Naive thymus-derived CD8-positive, alpha-beta T cell (primary cell): Measurements from ENCODE around the gene TAC4. TPM values are rescaled to one million over a fixed set of nuclear protein-coding genes. Genes with fewer than 3 reads are reported as not detected.
A peak's percentile ranks its signal among the peaks of the same experiment; 100 is the strongest.

ENCODE experiments used
- ATAC-seq, 2 donors: fragments of 150-1000 bp; cut with Tn5 transposase in 1 of 2; sonication (Bioruptor Pico), chemical (Tn5 transposase) in 1 of 2; 1 replicate in 1 of 2; 2 replicates in 1 of 2; pipeline ENCODE4 v1.10.0; 2021; ENCODE audit warnings: mild to moderate bottlenecking in 2 of 2, moderate library complexity in 2 of 2
- POLR2A ChIA-PET: fragments of 350-600 bp; sonication (Branson Sonifier 250); formaldehyde crosslinking; loops from one replicate; lab custom pipeline; 2021; ENCODE audit warnings: antibody characterized with exemption; lab: Charles Lee
- DNase-seq, 10 donors: peaks; one replicate each; pipeline versions ENCODE4 v3.0.0 to v3.0.0-alpha.2; 2020 to 2022
- H3K27ac Mint-ChIP-seq, 10 donors: one replicate each; pipeline ENCODE4 v1.8.0; 2020 to 2022; ENCODE audit warnings: mild to moderate bottlenecking in 10 of 10, mixed read lengths in 10 of 10, moderate library complexity in 4 of 10, inconsistent platforms in 1 of 10
- H3K27me3 Mint-ChIP-seq, 5 donors: one replicate each; pipeline ENCODE4 v1.8.0; 2021 to 2022; ENCODE audit warnings: mixed read lengths in 5 of 5
- H3K36me3 Mint-ChIP-seq, 3 donors: one replicate each; pipeline ENCODE4 v1.8.0; 2020 to 2022; ENCODE audit warnings: mixed read lengths in 3 of 3, mild to moderate bottlenecking in 2 of 3, inconsistent platforms in 1 of 3
- H3K4me1 Mint-ChIP-seq, 4 donors: one replicate each; pipeline ENCODE4 v1.8.0; 2021 to 2022; ENCODE audit warnings: mixed read lengths in 4 of 4
- H3K4me3 Mint-ChIP-seq, 10 donors: one replicate each; pipeline ENCODE4 v1.8.0; 2020 to 2022; ENCODE audit warnings: mild to moderate bottlenecking in 10 of 10, mixed read lengths in 10 of 10, moderate library complexity in 6 of 10, inconsistent platforms in 1 of 10
- H3K9me3 Mint-ChIP-seq, 9 donors: one replicate each; pipeline ENCODE4 v1.8.0; 2020 to 2022; ENCODE audit warnings: mixed read lengths in 9 of 9, mild to moderate bottlenecking in 3 of 9, inconsistent platforms in 1 of 9, moderate library complexity in 1 of 9
- polyA plus RNA-seq, 3 donors: library from polyadenylated mRNA; unstranded; fragments of 300-500 nt; fragmentation: Illumina TruSeq; gene quantifications; one replicate each; pipeline ENCODE4 v1.2.3, GENCODE V29; 2021
- total RNA-seq, 8 experiments: library from RNA in 2 of 8; stranded (reverse) in 2 of 8; gene quantifications; one replicate each; pipeline ENCODE4 v1.2.3 and lab custom pipeline; 2021 to 2026

Gene TAC4
- total and polyA plus RNA-seq, 5 experiments from 2014 or later = not detected

DNA sequence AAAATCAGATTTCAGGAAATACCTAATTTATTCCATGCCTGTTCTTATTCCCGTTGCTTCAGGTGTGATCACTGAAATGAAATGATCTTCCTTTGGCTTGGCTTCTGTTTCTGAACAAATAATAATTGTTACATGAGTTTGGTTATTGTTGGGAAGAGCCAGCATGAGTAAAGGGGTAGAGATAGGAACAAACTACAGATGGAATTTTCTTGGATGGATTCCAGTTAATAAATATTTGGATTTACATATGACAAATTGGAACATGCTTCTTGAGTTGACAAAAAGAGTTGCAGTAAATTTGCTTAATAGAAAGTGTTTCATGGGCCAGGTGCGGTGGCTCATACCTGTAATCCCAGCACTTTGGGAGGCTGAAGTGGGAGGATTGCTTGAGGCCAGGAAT, 28.2 kb downstream of the TAC4 start:
- Mint-ChIP-seq H3K4me1 (peaks cover 30 to 78% (median 69%) of the 10 kb centered on the region in 4 donors), H3K9me3 (no peaks in the 10 kb centered on the region), H3K27ac (peak overlapping the region; percentile 13 to 98 (median 85)), H3K36me3 (peaks cover 5 to 73% (median 38%) of the 10 kb centered on the region in 3 donors), H3K4me3 (peak overlapping the region in 5 of 10 donors; percentile 2 to 88 (median 42)), H3K27me3 (no peaks in the 10 kb centered on the region)
- POLR2A ChIA-PET = no interaction called here
- ATAC-seq (no peak), DNase-seq (no peak)

- POLR2A ChIA-PET = interaction anchor here (1.7 to 3.1 kb wide), 2 partner anchors 31 to 56 kb away, joined by 13 to 18 read pairs; partner anchors contain the start of genes FAM117A and KAT7
- ATAC-seq (no peak), DNase-seq (no peak)
- H3K27me3 Mint-ChIP-seq = no peaks in the 10 kb centered on the region
- peak overlapping the region; percentile 38 to 89 (median 64) for H3K4me3 Mint-ChIP-seq
- peak overlapping the region; percentile 84 to 99 (median 98) for H3K27ac Mint-ChIP-seq
- peaks cover 30 to 82% (median 74%) of the 10 kb centered on the region in 4 donors for H3K4me1 Mint-ChIP-seq
- H3K9me3 Mint-ChIP-seq = no peaks in the 10 kb centered on the region
- peaks cover 5 to 74% (median 38%) of the 10 kb centered on the region in 3 donors for H3K36me3 Mint-ChIP-seq
Measured at GRCh38 chr17:49819138-49819537, 28.7 kb downstream of the TAC4 start.

DNA sequence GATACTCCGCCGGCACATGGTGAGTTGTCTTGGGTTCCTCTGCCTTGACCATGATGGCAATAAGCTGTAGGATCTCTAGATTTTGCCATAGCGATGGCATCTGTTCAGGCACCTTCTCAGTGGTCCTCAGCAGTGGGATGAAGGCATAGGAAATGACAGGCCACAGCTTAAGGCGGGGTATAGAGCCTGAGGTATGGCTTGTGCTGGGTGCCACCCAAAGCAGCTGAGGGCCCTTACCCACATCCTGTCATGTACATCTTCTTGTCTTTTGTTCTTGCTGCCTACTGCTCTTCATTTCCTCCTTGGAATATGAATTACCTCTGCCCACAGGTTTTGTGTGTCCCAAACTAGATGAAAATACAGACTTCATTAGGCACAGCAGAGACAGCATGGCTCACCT, 29.9 kb downstream of the TAC4 start:
- ATAC-seq (peak; percentile 98 to 100), DNase-seq (peak; percentile 23 to 84 (median 70))
- H3K4me1 Mint-ChIP-seq = peaks cover 34 to 86% (median 82%) of the 10 kb centered on the region in 4 donors

DNA sequence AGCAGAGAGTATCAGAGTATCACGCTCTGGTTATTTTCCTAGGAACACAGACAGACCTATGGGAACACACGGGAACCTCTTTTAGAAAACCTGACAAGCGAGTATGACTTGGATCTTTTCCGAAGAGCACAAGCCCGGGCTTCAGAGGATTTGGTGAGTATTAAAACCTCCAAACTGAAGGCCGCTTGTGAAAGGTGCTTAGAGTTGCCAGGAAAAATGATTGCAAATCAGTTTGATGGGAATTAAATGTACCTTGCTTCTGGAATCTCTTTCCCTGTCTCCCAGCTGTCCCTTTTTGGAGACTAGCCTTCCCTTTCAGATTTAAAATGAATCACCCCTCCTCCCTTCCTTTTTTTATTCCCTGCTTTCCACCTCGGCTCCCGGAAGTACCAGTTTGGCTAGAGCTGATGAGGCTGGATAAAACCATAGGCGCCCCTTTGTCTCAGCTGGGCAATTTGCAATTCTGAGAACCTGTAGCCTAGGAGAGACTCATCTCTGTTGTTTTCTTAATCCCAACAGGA, 32.0 kb downstream of the TAC4 start:
- H3K27ac Mint-ChIP-seq = peak overlapping the region in 9 of 10 donors; percentile 60 to 97 (median 79)
- H3K4me3 Mint-ChIP-seq = peak overlapping the region in 4 of 10 donors; percentile 14 to 64 (median 34)
- H3K9me3 Mint-ChIP-seq = no peaks in the 10 kb centered on the region
- POLR2A ChIA-PET = interaction anchor here (1.3 to 1.5 kb wide), 2 partner anchors 18 to 28 kb away, joined by 4 to 5 read pairs; partner anchors contain the start of gene KAT7
- peaks cover 31 to 73% (median 71%) of the 10 kb centered on the region in 4 donors for H3K4me1 Mint-ChIP-seq
- peaks cover 6 to 73% (median 20%) of the 10 kb centered on the region in 3 donors for H3K36me3 Mint-ChIP-seq
- ATAC-seq (no peak), DNase-seq (no peak)
- H3K27me3 Mint-ChIP-seq = no peaks in the 10 kb centered on the region

More for the DNA sequence above, 29.9 kb downstream of the TAC4 start:
- Mint-ChIP-seq H3K27ac (peak overlapping the region; percentile 84 to 99 (median 98)), H3K9me3 (no peaks in the 10 kb centered on the region), H3K36me3 (peaks cover 6 to 74% (median 34%) of the 10 kb centered on the region in 3 donors), H3K4me3 (peak overlapping the region; percentile 58 to 90 (median 82)), H3K27me3 (no peaks in the 10 kb centered on the region)
- POLR2A ChIA-PET = interaction anchor here (0.6 to 3.1 kb wide), 13 partner anchors 11 to 1016 kb away, joined by 3 to 18 read pairs (median 3); partner anchors contain the start of genes ATP5MC1, FAM117A and KAT7

GRCh38 chr17:49814781-49815529, 32.9 kb downstream of the TAC4 start:
- Mint-ChIP-seq H3K27me3 (no peaks in the 10 kb centered on the region), H3K4me1 (peaks cover 28 to 69% (median 63%) of the 10 kb centered on the region in 4 donors), H3K9me3 (no peaks in the 10 kb centered on the region), H3K27ac (peak overlapping the region; percentile 10 to 97 (median 66)), H3K36me3 (peaks cover 6 to 78% (median 20%) of the 10 kb centered on the region in 3 donors), H3K4me3 (peak overlapping the region in 5 of 10 donors; percentile 4 to 56 (median 14))
- ATAC-seq (no peak), DNase-seq (no peak)
- POLR2A ChIA-PET = interaction anchor here (1.3 kb wide), 1 partner anchor 27 kb away, joined by 5 read pairs; the partner anchor contains the start of gene KAT7

DNA sequence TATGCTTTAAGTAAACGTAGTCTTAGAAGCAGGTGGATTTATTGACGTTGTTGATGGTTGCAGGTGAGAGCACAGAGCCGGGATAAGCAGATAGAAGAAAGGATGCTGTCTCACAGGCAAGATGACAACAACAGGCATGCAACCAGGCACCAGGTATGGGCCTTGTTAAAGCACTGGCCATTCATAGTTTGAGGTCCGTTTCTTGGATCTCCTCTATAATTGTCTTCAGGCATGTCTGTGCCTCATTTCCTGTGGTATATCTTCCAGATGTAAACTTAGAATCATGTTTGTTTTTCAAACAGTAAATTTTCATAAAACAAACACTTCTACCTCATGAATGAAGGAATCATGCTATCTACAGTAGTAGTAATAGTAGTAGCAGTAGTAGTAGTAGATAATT, 38.8 kb downstream of the TAC4 start:
- POLR2A ChIA-PET = no interaction called here
- H3K36me3 Mint-ChIP-seq = peaks cover 23 to 93% (median 31%) of the 10 kb centered on the region in 3 donors

GRCh38 chr17:49798738-49799137, 49.1 kb downstream of the TAC4 start:
- Mint-ChIP-seq H3K36me3 (peaks cover 13 to 91% (median 21%) of the 10 kb centered on the region in 3 donors), H3K4me1 (peaks cover 18 to 69% (median 46%) of the 10 kb centered on the region in 4 donors), H3K9me3 (no peaks in the 10 kb centered on the region), H3K27me3 (no peaks in the 10 kb centered on the region), H3K4me3 (peak overlapping the region in 3 of 10 donors; percentile 19 to 66 (median 28)), H3K27ac (peak overlapping the region in 8 of 10 donors; percentile 10 to 83 (median 52))
- POLR2A ChIA-PET = interaction anchor here (0.8 to 1.9 kb wide), 3 partner anchors 10 to 36 kb away, joined by 4 to 6 read pairs (median 5); partner anchors contain the start of genes FAM117A and KAT7
- no peak for DNase-seq
- ATAC-seq = peak; percentile 27 to 49

More for the DNA sequence above, 38.8 kb downstream of the TAC4 start:
- DNase-seq = no peak
- Mint-ChIP-seq H3K27ac (peak overlapping the region in 5 of 10 donors; percentile 9 to 74 (median 44)), H3K4me1 (peaks cover 27 to 54% (median 43%) of the 10 kb centered on the region in 4 donors), H3K27me3 (no peaks in the 10 kb centered on the region), H3K9me3 (no peaks in the 10 kb centered on the region), H3K4me3 (no peak overlapping the region)
- ATAC-seq = no peak

- POLR2A ChIA-PET = interaction anchor here (0.8 to 1.9 kb wide), 3 partner anchors 10 to 35 kb away, joined by 4 to 6 read pairs (median 5); partner anchors contain the start of genes FAM117A and KAT7
- no peak for ATAC-seq
- Mint-ChIP-seq H3K27ac (peak overlapping the region in 8 of 10 donors; percentile 10 to 60 (median 42)), H3K9me3 (no peaks in the 10 kb centered on the region), H3K36me3 (peaks cover 13 to 93% (median 23%) of the 10 kb centered on the region in 3 donors), H3K27me3 (no peaks in the 10 kb centered on the region), H3K4me1 (peaks cover 19 to 72% (median 50%) of the 10 kb centered on the region in 4 donors), H3K4me3 (peak overlapping the region in 5 of 10 donors; percentile 2 to 66 (median 11))
- no peak for DNase-seq
Measured at GRCh38 chr17:49798182-49798581, 49.7 kb downstream of the TAC4 start.

GRCh38 chr17:49795372-49795771, 52.5 kb downstream of the TAC4 start:
- peak overlapping the region in 5 of 10 donors; percentile 3 to 63 (median 23) for H3K4me3 Mint-ChIP-seq
- peak overlapping the region in 5 of 10 donors; percentile 9 to 84 (median 29) for H3K27ac Mint-ChIP-seq
- H3K9me3 Mint-ChIP-seq = no peaks in the 10 kb centered on the region
- H3K36me3 Mint-ChIP-seq = peaks cover 7 to 95% (median 22%) of the 10 kb centered on the region in 3 donors
- POLR2A ChIA-PET = interaction anchor here (1.1 to 1.5 kb wide), 2 partner anchors 22 to 23 kb away, joined by 3 to 5 read pairs; no protein-coding TSS in a partner anchor
- DNase-seq = no peak
- H3K27me3 Mint-ChIP-seq = no peaks in the 10 kb centered on the region
- H3K4me1 Mint-ChIP-seq = peaks cover 20 to 79% (median 67%) of the 10 kb centered on the region in 4 donors
- no peak for ATAC-seq

- peak overlapping the region in 1 of 10 donors; percentile 36 for H3K27ac Mint-ChIP-seq
- H3K9me3 Mint-ChIP-seq = no peaks in the 10 kb centered on the region
- H3K36me3 Mint-ChIP-seq = peaks cover 2 to 87% (median 9%) of the 10 kb centered on the region in 3 donors
- peak overlapping the region in 7 of 10 donors; percentile 9 to 68 (median 36) for H3K4me3 Mint-ChIP-seq
- ATAC-seq (no peak), DNase-seq (no peak)
- POLR2A ChIA-PET = interaction anchor here (0.6 to 1.6 kb wide), 2 partner anchors 31 to 314 kb away, joined by 3 read pairs; no protein-coding TSS in a partner anchor
- no peaks in the 10 kb centered on the region for H3K27me3 Mint-ChIP-seq
- peaks cover 22 to 79% (median 69%) of the 10 kb centered on the region in 4 donors for H3K4me1 Mint-ChIP-seq
Measured at GRCh38 chr17:49793309-49793708, 54.6 kb downstream of the TAC4 start.

DNA sequence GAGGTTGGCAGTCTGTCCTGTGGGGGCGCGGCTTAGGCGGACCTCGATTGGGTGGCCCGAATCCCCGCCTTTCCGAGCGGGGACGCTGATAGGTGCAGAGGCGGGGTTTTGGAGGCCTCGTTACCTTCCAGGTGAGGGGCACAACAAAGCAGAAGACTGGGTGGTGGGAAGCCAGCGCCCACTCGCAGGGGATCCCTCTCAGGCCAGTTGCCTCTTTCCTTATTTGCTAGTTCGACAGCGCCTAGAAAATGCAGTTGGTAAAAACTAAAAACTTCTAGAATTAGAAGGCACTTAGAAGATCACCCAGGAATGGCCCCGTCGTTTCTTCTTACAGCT, 58.7 kb downstream of the TAC4 start:
- Mint-ChIP-seq H3K27me3 (no peaks in the 10 kb centered on the region), H3K27ac (peak overlapping the region; percentile 94 to 100 (median 98))

More for the DNA sequence above, 58.7 kb downstream of the TAC4 start:
- ATAC-seq (no peak), DNase-seq (no peak)
- H3K4me3 Mint-ChIP-seq = peak overlapping the region; percentile 90 to 99 (median 97)
- H3K36me3 Mint-ChIP-seq = peaks cover 0 to 51% (median 7%) of the 10 kb centered on the region in 3 donors
- H3K9me3 Mint-ChIP-seq = no peaks in the 10 kb centered on the region
- peaks cover 18 to 68% (median 56%) of the 10 kb centered on the region in 4 donors for H3K4me1 Mint-ChIP-seq
- POLR2A ChIA-PET = interaction anchor here (0.5 to 6.3 kb wide), 13 partner anchors 16 to 428 kb away, joined by 3 to 63 read pairs (median 11); partner anchors contain the start of genes FAM117A, SLC35B1 and ZNF652
